ENCODE data around the gene PCDHGA9. TPM values are rescaled to one million over a fixed set of nuclear protein-coding genes. Genes with fewer than 3 reads are reported as not detected.

Gene PCDHGA9
- total and polyA plus RNA-seq, 10 of the 15 experiments (the other 5 are each of a cell fraction or from before 2014, with no cell fraction given): 0.08 to 0.63 (median 0.29) TPM; not detected in 2

DNA sequence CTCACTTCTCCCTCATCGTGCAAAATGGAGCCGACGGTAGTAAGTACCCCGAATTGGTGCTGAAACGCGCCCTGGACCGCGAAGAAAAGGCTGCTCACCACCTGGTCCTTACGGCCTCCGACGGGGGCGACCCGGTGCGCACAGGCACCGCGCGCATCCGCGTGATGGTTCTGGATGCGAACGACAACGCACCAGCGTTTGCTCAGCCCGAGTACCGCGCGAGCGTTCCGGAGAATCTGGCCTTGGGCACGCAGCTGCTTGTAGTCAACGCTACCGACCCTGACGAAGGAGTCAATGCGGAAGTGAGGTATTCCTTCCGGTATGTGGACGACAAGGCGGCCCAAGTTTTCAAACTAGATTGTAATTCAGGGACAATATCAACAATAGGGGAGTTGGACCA lies 28.7 kb downstream of the PCDHGA9 start:
- Histone ChIP-seq H3K9me3 (replicated peaks; ENCODE audit: control insufficient read depth, insufficient read depth, low read length) (peaks cover 18% of the 10 kb centered on the region; the same call in 2 of the 3 replicates), H3K27me3 (replicated peaks in 1 of 2; ENCODE audit: control insufficient read depth in 2 of 2, insufficient read depth in 2 of 2, low read length in 1 of 2) (no peaks in the 10 kb centered on the region), H3K36me3 (ENCODE audit: control insufficient read depth in 2 of 2, insufficient read depth in 2 of 2, low read length in 1 of 2) (no peaks in the 10 kb centered on the region), H3K4me3 (no peak overlapping the region), H3K9ac (ENCODE audit: control insufficient read depth, insufficient read depth, low read length) (no peak overlapping the region), H3K79me2 (ENCODE audit: control insufficient read depth, insufficient read depth, low read length) (no peaks in the 10 kb centered on the region), H3K27ac (ENCODE audit: control insufficient read depth, insufficient read depth) (no peak overlapping the region), H2AFZ (ENCODE audit: control insufficient read depth, low read depth, low read length) (peak overlapping the region; percentile 81; the same call in 1 of the 2 replicates), H3K4me1 (ENCODE audit: control insufficient read depth, insufficient read depth, low read length) (no peaks in the 10 kb centered on the region; the same call in 1 of the 2 replicates), H3K4me2 (ENCODE audit: control insufficient read depth, insufficient read depth) (peak overlapping the region; percentile 43), H4K20me1 (ENCODE audit: control insufficient read depth, insufficient read depth) (no peaks in the 10 kb centered on the region)
- ChIA-PET CTCF (interaction anchor here (1.1 to 4.2 kb wide), 15 partner anchors 8 to 132 kb away, joined by 3 to 61 read pairs (median 15); partner anchors contain the start of genes PCDHGA10, PCDHGA11, PCDHGB3 and PCDHGB7), POLR2A (no interaction called here), RAD21 (ENCODE audit: unreplicated experiment) (interaction anchor here (1.1 to 1.9 kb wide), 5 partner anchors 10 to 82 kb away, joined by 3 to 16 read pairs (median 8); partner anchors contain the start of genes PCDHGA11, PCDHGB3 and PCDHGC5), SMC1A (ENCODE audit: uncharacterized antibody, unreplicated experiment) (interaction anchor here (0.9 to 2.8 kb wide), 10 partner anchors 44 to 132 kb away, joined by 3 to 20 read pairs (median 7); partner anchors contain the start of genes PCDHGB3 and PCDHGC3)
- FAIRE-seq (no peak), ATAC-seq (peak; percentile 56), DNase-seq (ENCODE audit: low read depth, low spot score) (no peak)
- TF ChIP-seq CBFB (IDR thresholded peaks at IDR 0.05; ENCODE audit: low read depth) (no peak), YBX1 (IDR thresholded peaks at IDR 0.05) (no peak), JUNB (IDR thresholded peaks at IDR 0.05) (no peak), ZNF24 (IDR thresholded peaks at IDR 0.05) (no peak), KAT2A (conservative IDR thresholded peaks at IDR 0.05; ENCODE audit: control insufficient read depth, low read depth, low read length) (no peak), BHLHE40 (IDR thresholded peaks at IDR 0.05; ENCODE audit: borderline replicate concordance in 1 of 2, low read depth in 2 of 2, low read length in 1 of 2) (no peak), FOXK2 (IDR thresholded peaks at IDR 0.05) (no peak), MEF2B (IDR thresholded peaks at IDR 0.05; ENCODE audit: partially characterized antibody, poor library complexity, severe bottlenecking) (no peak), HDAC6 (IDR thresholded peaks at IDR 0.05; ENCODE audit: unreplicated experiment) (no peak), SIX5 (IDR thresholded peaks at IDR 0.05; ENCODE audit: low read depth, low read length, severe bottlenecking) (no peak), TBL1XR1 (IDR thresholded peaks at IDR 0.05; ENCODE audit: low read depth, low read length) (no peak), CREM (IDR thresholded peaks at IDR 0.05; ENCODE audit: low read depth) (no peak), LARP7 (IDR thresholded peaks at IDR 0.05) (no peak), GABPA (IDR thresholded peaks at IDR 0.05; ENCODE audit: low read depth) (no peak), ETV6 (conservative IDR thresholded peaks at IDR 0.05 in 1 of 2, IDR thresholded peaks at IDR 0.05 in 1 of 2; ENCODE audit: borderline replicate concordance in 1 of 2, low read depth in 1 of 2) (no peak)
- TF ChIP-seq, protein P1, sequence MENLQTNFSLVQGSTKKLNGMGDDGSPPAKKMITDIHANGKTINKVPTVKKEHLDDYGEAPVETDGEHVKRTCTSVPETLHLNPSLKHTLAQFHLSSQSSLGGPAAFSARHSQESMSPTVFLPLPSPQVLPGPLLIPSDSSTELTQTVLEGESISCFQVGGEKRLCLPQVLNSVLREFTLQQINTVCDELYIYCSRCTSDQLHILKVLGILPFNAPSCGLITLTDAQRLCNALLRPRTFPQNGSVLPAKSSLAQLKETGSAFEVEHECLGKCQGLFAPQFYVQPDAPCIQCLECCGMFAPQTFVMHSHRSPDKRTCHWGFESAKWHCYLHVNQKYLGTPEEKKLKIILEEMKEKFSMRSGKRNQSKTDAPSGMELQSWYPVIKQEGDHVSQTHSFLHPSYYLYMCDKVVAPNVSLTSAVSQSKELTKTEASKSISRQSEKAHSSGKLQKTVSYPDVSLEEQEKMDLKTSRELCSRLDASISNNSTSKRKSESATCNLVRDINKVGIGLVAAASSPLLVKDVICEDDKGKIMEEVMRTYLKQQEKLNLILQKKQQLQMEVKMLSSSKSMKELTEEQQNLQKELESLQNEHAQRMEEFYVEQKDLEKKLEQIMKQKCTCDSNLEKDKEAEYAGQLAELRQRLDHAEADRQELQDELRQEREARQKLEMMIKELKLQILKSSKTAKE (IDR thresholded peaks at IDR 0.05; ENCODE audit: low read depth, poor library complexity, severe bottlenecking): no peak
- TF ChIP-seq, protein P2, sequence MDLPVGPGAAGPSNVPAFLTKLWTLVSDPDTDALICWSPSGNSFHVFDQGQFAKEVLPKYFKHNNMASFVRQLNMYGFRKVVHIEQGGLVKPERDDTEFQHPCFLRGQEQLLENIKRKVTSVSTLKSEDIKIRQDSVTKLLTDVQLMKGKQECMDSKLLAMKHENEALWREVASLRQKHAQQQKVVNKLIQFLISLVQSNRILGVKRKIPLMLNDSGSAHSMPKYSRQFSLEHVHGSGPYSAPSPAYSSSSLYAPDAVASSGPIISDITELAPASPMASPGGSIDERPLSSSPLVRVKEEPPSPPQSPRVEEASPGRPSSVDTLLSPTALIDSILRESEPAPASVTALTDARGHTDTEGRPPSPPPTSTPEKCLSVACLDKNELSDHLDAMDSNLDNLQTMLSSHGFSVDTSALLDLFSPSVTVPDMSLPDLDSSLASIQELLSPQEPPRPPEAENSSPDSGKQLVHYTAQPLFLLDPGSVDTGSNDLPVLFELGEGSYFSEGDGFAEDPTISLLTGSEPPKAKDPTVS (IDR thresholded peaks at IDR 0.05; ENCODE audit: low read depth, low read length): no peak
- TF ChIP-seq, protein P3, sequence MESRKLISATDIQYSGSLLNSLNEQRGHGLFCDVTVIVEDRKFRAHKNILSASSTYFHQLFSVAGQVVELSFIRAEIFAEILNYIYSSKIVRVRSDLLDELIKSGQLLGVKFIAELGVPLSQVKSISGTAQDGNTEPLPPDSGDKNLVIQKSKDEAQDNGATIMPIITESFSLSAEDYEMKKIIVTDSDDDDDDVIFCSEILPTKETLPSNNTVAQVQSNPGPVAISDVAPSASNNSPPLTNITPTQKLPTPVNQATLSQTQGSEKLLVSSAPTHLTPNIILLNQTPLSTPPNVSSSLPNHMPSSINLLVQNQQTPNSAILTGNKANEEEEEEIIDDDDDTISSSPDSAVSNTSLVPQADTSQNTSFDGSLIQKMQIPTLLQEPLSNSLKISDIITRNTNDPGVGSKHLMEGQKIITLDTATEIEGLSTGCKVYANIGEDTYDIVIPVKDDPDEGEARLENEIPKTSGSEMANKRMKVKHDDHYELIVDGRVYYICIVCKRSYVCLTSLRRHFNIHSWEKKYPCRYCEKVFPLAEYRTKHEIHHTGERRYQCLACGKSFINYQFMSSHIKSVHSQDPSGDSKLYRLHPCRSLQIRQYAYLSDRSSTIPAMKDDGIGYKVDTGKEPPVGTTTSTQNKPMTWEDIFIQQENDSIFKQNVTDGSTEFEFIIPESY (IDR thresholded peaks at IDR 0.05): no peak
- intact Hi-C loops (cut with micrococcal nuclease; ENCODE audit: unreplicated experiment): no loop called here
- no TSS peak for BruUV-seq (replicated peaks)
- WGBS (ENCODE audit: insufficient coverage, insufficient replicate concordance, low lambda C conversion rate, missing lambda C conversion rate): 61% methylated on average over 37 of the region's 37 CpGs
- in situ Hi-C loops (cut with MboI): no loop called here

Measured in GM12878 (cell line).